Measurements from ENCODE around the gene MACROD2. TPM values are rescaled to one million over a fixed set of nuclear protein-coding genes. Genes with fewer than 3 reads are reported as not detected.

Gene MACROD2
- total RNA-seq, 1 experiment from 2014 or later, result 3.1 TPM

GRCh38 chr20:14009208-14009607 is 13.9 kb downstream of the MACROD2 start:
- ChIA-PET POLR2A (interaction anchor here (0.5 to 1.1 kb wide), 2 partner anchors 13 to 81 kb away, joined by 3 read pairs; no protein-coding TSS in a partner anchor), CTCF (interaction anchor here (0.9 to 1.1 kb wide), 2 partner anchors 12 to 143 kb away, joined by 3 read pairs; no protein-coding TSS in a partner anchor)
- Mint-ChIP-seq H3K27me3 (ENCODE audit: insufficient read depth, unreplicated experiment) (no peaks in the 10 kb centered on the region), H3K36me3 (ENCODE audit: insufficient read depth, unreplicated experiment) (no peaks in the 10 kb centered on the region), H3K9me3 (ENCODE audit: unreplicated experiment) (peaks cover 23% of the 10 kb centered on the region), H3K4me1 (ENCODE audit: insufficient read depth, unreplicated experiment) (no peaks in the 10 kb centered on the region), H3K4me3 (ENCODE audit: unreplicated experiment) (no peak overlapping the region), H3K27ac (ENCODE audit: low read depth, unreplicated experiment) (no peak overlapping the region)
- BruUV-seq (replicated peaks), result no TSS peak
- no peak for DNase-seq (ENCODE audit: unreplicated experiment)
- intact Hi-C loops (cut with micrococcal nuclease), result no loop called here
- no peak for TF ChIP-seq CTCF (IDR thresholded peaks at IDR 0.05; ENCODE audit: unreplicated experiment)

GRCh38 chr20:14012671-14013070 is 17.4 kb downstream of the MACROD2 start:
- ChIA-PET CTCF (interaction anchor here (1.1 kb wide), 1 partner anchor 25 kb away, joined by 3 read pairs; no protein-coding TSS in a partner anchor), POLR2A (interaction anchor here (0.7 kb wide), 1 partner anchor 1027 kb away, joined by 3 read pairs; no protein-coding TSS in a partner anchor)
- TF ChIP-seq CTCF (IDR thresholded peaks at IDR 0.05; ENCODE audit: unreplicated experiment), result no peak
- DNase-seq (ENCODE audit: unreplicated experiment), result no peak
- Mint-ChIP-seq H3K27ac (ENCODE audit: low read depth, unreplicated experiment) (no peak overlapping the region), H3K27me3 (ENCODE audit: insufficient read depth, unreplicated experiment) (no peaks in the 10 kb centered on the region), H3K4me3 (ENCODE audit: unreplicated experiment) (no peak overlapping the region), H3K4me1 (ENCODE audit: insufficient read depth, unreplicated experiment) (no peaks in the 10 kb centered on the region), H3K36me3 (ENCODE audit: insufficient read depth, unreplicated experiment) (no peaks in the 10 kb centered on the region), H3K9me3 (ENCODE audit: unreplicated experiment) (peaks cover 24% of the 10 kb centered on the region)
- no TSS peak for BruUV-seq (replicated peaks)
- intact Hi-C loops (cut with micrococcal nuclease), result no loop called here

GRCh38 chr20:14030991-14031390 is 35.7 kb downstream of the MACROD2 start:
- H3K9me3 Mint-ChIP-seq (ENCODE audit: unreplicated experiment), result peaks cover 4% of the 10 kb centered on the region
- no peak for TF ChIP-seq CTCF (IDR thresholded peaks at IDR 0.05; ENCODE audit: unreplicated experiment)
- H3K27me3 Mint-ChIP-seq (ENCODE audit: insufficient read depth, unreplicated experiment), result no peaks in the 10 kb centered on the region
- intact Hi-C loops (cut with micrococcal nuclease), result no loop called here
- BruUV-seq (replicated peaks), result no TSS peak
- DNase-seq (ENCODE audit: unreplicated experiment), result no peak
- no peaks in the 10 kb centered on the region for H3K36me3 Mint-ChIP-seq (ENCODE audit: insufficient read depth, unreplicated experiment)
- no peaks in the 10 kb centered on the region for H3K4me1 Mint-ChIP-seq (ENCODE audit: insufficient read depth, unreplicated experiment)
- H3K27ac Mint-ChIP-seq (ENCODE audit: low read depth, unreplicated experiment), result no peak overlapping the region
- CTCF ChIA-PET, result no interaction called here
- POLR2A ChIA-PET, result interaction anchor here (0.7 kb wide), 1 partner anchor 36 kb away, joined by 3 read pairs; the partner anchor contains the start of gene MACROD2
- no peak overlapping the region for H3K4me3 Mint-ChIP-seq (ENCODE audit: unreplicated experiment)

GRCh38 chr20:14033310-14033709 is 38.0 kb downstream of the MACROD2 start:
- no peak for DNase-seq (ENCODE audit: unreplicated experiment)
- no peaks in the 10 kb centered on the region for H3K9me3 Mint-ChIP-seq (ENCODE audit: unreplicated experiment)
- H3K27ac Mint-ChIP-seq (ENCODE audit: low read depth, unreplicated experiment), result no peak overlapping the region
- no peaks in the 10 kb centered on the region for H3K36me3 Mint-ChIP-seq (ENCODE audit: insufficient read depth, unreplicated experiment)
- no TSS peak for BruUV-seq (replicated peaks)
- ChIA-PET CTCF (no interaction called here), POLR2A (interaction anchor here (0.6 kb wide), 1 partner anchor 14 kb away, joined by 4 read pairs; no protein-coding TSS in a partner anchor)
- H3K4me1 Mint-ChIP-seq (ENCODE audit: insufficient read depth, unreplicated experiment), result no peaks in the 10 kb centered on the region
- intact Hi-C loops (cut with micrococcal nuclease), result no loop called here
- H3K4me3 Mint-ChIP-seq (ENCODE audit: unreplicated experiment), result no peak overlapping the region
- no peaks in the 10 kb centered on the region for H3K27me3 Mint-ChIP-seq (ENCODE audit: insufficient read depth, unreplicated experiment)
- TF ChIP-seq CTCF (IDR thresholded peaks at IDR 0.05; ENCODE audit: unreplicated experiment), result no peak

Data from MCF 10A (cell line).